NCI-H510A (cell line): ENCODE measurements around the gene ABHD12.

ENCODE experiments used
- DNase-seq: peaks from one replicate; lab custom pipeline; 2025; lab: John Stamatoyannopoulos, UW

ABHD12 gene

GRCh38 chr20:25289886-25290597 lies 100.6 kb downstream of the ABHD12 start:
- no peak for DNase-seq

DNA sequence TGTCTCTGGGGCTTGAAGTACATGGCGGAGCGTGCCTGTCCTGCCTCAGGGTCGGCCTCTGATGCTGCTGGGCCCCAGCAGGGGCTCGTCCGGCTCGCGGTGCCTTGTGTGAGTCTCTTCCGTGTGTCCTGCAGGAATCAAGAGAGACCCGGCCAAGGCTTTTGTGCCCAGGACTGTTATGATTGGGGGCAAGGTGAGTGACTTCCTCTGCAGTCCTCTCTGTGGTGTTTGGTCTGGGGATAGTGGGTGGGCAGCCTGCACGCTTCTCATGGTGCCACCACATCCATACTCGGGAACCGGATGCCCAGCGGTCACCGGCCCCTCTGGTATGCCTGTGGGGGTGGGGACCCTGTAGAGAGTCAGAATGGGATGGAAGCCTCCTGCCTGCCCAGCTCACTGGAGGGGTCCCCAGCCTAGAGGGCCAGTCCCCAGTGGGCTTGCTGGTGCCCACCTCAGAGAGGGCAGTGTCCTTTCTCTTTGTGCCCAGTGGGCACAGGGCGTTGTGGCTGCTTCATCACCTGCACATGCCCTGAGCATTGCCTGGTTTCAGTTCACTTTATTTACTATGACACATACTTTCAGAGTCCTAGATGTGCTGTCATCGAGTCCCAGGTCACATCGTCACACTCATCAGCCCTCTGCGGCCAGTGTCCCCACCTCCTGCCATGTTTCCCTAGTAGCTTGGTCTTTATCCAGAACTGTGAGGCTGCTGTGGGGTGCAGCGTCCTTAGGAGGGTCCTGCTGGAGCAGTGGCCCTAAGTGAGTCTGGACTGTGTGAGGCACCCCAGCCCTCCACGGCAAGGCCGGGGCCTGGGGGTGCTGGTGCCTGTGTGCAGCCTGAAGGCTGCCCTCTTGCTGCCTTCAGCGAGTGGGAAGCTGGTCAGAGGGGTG lies 102.1 kb downstream of the ABHD12 start:
- DNase-seq, result no peak

DNA sequence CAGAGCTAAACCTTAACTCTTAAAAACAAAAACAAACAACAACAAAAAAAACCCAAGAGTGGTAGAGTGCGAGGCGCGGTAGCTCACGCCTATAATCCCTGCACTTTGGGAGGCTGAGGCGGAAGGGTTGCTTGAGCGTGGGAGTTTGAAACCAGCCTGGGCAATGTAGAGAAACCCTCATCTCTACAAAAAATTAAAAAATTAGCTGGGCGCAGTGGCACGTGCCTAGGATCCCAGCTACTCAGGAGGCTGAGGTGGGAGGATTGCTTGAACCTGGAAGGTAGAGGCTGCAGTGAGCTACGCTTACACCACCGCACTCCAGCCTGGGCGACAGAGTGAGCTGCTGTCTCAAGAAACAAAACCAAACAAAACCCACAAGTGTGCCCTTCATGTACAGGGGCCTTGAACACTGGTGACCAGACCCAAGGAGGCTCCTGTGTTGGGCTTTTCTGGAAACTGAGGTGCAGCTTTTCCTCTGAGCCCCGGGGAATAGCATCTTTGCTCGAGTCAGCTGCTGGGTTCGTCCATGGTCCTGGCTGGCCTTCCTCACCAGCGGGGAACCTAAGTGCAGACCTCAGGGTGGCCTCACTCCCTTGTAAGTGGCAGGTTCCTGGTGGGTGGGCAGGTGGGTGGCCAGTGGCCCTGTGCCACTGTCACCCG lies 102.9 kb downstream of the ABHD12 start:
- no peak for DNase-seq

DNA sequence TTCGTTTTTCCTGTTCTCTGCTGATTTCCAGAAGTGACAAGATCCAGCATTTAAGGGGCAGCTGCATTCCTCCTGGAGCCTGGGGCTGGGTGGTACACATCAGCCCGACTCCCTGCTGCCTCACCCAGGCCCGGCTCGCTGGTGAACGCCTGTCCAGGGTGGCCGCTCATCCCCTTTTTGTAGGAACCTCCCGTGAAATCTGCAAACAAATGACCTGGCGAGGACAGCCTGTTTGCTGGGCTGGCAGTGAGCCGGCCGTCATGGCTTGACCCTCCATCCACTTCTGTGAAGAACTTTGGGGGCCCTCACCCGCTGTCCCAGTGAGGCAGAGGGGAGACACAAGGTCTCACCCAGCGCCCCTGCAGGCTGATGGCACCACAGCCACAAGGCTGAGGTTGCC lies 103.7 kb downstream of the ABHD12 start:
- DNase-seq, result no peak

GRCh38 chr20:25285856-25286798 lies 104.5 kb downstream of the ABHD12 start:
- no peak for DNase-seq

GRCh38 chr20:25285091-25285647 lies 105.5 kb downstream of the ABHD12 start:
- DNase-seq, result no peak

- DNase-seq, result no peak
These were observed 106.5 kb downstream of the ABHD12 start for GRCh38 chr20:25284131-25284601.

GRCh38 chr20:25283221-25283951 lies 107.2 kb downstream of the ABHD12 start:
- DNase-seq, result no peak

- DNase-seq, result no peak
These were observed 107.8 kb downstream of the ABHD12 start for GRCh38 chr20:25282796-25283195.

- DNase-seq, result peak; percentile 53
These were observed 108.4 kb downstream of the ABHD12 start for GRCh38 chr20:25282034-25282781.

DNA sequence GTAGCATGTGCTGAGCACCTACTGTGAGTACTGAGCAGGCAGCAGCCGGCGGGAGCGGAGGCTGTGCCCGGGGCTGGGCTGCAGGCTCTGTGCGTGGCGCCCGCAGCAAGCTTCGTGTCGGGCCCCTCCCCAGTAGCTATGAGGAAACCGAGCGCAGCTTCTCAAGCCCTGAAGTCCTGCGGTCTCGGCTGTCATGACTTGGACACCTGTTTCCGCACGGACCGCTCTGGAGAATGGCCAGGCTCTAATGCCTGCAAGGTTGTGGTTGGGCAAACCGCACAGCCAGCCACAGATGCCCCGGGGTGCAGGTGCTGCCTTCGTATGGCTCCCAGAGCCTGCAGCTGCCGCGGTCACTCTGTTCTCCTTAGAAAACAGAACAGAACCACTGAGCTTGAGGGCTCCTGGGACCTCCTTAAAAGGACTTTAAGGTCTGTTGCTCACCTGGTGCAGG lies 109.1 kb downstream of the ABHD12 start:
- DNase-seq, result peak; percentile 84

DNA sequence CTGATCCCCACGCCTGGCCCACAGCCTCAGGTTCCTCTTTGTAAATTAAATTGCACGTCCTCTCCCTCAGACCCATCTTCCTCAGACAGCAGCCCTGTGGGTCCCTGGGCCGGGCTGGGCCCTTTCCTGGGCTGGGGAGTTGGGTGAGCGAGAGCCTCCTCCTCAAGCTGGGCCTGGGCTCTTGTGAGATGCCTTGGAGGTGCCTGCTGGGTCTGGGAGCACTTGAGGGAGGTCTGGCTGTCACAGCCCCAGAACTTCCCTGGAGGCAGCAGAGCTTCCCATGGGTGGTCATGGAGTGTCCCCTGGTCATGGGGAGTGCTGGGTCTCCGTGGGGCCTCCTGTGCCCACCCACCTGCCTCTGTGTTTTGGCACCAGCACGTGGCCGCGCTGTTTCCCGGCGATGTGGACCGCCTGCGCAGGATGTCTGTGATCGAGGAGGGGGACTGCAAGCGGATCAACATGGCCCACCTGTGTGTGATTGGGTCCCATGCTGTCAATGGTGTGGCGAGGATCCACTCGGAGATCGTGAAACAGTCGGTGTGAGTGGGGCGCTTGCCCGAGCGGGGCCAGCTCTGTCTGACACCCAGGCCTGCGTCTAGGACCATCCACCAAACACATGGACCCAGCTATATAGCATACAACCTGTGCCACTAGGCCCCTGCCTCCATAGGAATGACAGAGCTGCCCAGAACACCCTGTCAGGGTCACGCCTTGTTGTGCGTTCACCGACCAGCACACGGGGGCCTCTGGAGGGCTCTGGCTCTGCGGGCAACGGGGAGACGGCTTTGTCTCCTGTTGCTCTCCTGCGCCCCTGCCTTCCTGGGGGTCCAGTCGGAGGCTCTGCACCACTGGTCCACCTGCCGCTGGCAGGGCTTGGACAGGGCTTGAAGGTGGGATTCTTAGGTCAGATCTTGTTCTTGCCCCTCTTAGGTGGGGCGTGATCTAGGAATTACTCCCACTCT lies 109.8 kb downstream of the ABHD12 start:
- no peak for DNase-seq

GRCh38 chr20:25280051-25280573 lies 110.5 kb downstream of the ABHD12 start:
- DNase-seq, result peak; percentile 81

- DNase-seq, result no peak
These were observed 111.2 kb downstream of the ABHD12 start for GRCh38 chr20:25279403-25279802.

DNA sequence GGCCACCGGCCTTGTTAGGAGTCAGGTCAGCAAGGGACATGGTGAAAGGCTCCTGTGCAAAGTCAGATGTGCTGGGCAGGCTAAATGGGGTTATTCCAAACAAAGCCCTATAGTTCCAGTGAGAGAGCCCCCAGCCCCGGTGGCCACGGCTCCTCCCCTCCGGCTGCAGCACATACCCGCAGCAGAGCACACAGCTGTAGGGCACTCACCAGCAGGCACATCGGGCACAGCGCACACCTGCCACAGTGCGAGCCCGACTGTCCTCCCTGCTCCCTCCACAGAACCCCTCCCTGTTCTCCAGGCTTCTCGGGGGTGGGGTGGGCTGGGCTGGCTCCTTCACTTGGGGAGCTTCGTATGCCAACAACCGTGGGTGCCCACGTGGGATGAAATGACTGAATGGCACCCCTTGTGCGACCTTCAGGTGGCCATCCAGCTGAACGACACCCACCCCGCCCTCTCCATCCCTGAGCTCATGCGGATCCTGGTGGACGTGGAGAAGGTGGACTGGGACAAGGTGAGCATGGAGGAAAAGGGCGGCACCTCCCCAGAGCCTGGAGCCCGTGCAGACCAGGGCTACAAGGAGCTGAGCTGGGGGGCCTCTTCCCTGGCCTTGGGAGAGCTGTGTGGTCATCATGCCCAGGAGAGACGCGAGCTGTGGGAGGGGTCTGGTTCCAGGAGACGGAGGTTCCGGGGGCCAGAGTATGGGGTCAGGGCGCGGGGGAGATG lies 111.8 kb downstream of the ABHD12 start:
- no peak for DNase-seq

- DNase-seq, result no peak
These were observed 112.6 kb downstream of the ABHD12 start for GRCh38 chr20:25277941-25278521.
